T1000 (cell line): ENCODE results near the gene KRT38.

ENCODE experiments used
- DNase-seq: peaks from one replicate; lab custom pipeline; 2025; ENCODE audit warnings: mixed read lengths; lab: John Stamatoyannopoulos, UW

KRT38 gene

DNA sequence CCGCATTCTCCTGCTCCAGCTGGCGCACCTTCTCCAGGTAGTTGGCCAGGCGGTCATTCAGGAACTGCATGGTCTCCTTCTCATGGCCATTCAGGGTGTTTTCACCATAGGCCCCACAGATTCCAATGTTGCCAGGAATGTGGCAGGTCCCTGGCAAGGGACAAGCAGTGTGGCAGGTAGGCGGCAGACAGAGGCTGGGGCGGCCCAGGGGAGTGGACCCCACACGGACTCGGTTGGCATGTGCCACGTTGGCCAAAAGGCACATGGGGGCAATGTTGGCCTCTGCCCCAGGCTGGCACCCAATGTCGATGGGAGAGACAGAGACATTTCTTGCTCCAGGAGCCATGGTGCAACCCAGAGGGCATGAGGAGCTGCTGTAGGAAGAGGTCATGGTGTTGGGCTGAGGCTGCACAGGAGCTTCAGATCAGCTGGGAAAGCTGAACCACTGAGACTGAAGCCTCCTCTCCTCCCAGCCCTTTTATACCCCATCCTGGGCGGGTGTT, at the start of gene KRT38:
Gene KRT38, minus strand, starts transcription at position 453 of the 503 bp plus-strand sequence. Its CDS starts 62 bp downstream, at position 391.
- no peak for DNase-seq

DNA sequence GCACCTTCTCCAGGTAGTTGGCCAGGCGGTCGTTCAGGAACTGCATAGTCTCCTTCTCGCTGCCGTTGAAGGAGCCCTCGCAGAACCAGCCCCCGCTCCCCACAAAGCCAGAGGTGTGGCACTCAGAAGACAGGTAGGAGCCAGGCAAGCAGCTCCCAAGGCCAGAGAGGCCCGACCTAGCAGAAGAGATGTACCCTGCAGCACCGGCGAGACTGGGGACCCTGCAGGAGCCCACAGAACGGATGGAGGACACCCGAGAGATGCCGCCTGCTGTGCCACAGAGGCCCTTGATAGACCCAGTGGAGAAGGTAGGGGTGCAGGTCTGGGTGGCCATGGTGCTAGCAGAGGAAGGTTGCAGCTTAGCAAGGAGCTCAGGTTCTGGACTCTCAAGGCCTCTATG, 48.7 kb upstream of the KRT38 start, which contains the start of gene KRT36:
Gene KRT36, minus strand, starts transcription at position 380 of the 400 bp plus-strand sequence. Its CDS starts 46 bp downstream, at position 334.
- no peak for DNase-seq

DNA sequence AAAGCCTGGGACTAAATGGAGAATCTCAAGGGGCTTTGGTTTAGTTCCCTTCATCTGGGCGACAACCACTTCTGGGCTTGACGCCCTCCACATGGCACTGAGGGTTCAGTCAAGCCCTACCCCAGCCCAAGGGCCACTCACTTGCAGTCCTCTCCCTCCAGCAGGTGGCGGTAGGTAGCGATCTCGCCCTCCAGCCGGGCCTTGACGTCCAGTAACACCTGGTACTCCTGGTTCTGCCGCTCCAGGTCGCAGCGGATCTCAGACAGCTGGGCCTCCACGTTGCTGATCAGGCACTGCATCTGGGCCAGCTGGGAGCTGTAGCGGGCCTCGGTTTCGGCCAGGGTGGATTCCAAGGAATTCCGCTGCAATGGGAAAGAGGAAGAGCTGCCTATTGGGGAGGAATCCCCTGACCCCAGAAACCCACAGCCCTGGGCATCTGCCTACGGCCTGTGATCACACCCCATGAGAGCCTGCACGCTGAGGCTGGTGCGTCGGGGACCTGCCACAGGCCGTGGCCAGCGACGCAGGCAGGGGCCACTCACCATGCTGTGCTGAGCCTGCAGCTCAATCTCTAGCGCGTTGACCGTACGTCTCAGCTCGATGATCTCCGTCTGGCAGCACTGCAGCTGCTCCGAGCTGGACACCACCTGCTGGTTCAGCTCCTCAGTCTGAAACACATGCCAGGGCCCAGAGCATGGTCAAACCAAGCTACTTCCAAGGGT, 46.2 kb upstream of the KRT38 start:
- no peak for DNase-seq

DNA sequence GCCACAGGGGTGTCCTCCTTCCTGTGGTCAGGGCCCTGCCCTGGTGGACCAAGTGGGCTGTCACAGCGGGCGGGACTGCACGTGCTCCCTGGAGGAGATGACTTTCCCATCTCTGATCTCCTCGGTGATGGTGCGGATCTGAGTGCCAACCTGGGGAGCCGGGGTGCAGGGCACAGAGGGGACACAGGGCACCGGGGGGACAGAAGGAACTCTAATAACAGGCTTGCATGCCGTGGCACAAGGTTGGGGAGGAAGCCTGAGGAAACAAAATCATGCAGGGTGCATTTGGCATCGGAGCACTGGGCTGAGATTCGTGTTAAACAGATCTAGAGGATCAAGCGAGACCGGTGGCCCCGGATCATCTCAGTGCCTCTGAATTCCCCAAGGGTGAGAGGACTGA, 45.5 kb upstream of the KRT38 start:
- no peak for DNase-seq

DNA sequence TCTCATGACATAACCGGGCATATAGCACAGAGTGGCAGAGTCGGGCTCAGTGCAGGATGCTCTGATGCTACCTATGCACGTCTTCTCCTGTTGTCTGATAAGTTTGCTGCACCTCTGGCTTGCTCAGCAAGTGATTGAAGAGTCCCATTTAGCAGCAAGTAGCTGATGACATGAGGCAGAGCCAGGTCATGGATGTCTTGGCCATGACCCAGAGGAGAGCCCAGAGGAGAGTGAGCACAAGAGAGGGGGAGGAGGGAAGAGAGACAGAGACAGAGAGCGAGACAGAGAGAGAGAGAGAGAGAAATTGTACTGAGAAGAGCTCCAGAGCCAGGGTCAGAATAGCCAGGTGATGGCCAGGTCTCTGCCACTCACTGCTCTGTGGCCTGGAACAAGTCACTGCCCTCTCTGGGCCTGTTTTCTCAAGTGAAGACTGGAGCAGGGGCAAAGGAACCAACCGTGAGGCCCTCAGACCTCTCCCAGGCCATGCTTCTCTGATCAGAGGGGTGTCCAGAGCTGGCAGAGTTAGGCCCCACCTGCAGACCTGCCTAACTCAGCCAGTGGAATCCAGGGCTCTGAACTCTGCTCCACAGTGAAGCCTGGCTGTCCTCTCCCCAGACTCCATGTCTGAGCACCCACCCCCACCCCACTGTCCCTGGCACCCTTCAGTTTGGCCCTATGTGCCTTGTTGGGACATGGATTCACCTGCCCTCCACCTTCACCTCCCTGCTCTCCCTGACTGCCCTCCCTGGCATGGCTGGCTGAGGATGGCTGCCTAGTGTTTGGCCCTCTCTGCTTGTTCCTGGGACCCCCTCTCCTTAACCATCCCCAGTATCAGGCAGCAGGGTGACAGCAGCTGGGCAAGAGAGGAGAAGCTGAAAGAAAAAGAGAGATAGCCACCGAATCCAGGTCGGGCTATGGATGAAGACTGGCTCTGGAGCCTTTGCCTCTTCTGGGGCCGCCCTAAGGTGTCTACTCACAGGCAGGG, 44.4 kb upstream of the KRT38 start:
- no peak for DNase-seq

DNA sequence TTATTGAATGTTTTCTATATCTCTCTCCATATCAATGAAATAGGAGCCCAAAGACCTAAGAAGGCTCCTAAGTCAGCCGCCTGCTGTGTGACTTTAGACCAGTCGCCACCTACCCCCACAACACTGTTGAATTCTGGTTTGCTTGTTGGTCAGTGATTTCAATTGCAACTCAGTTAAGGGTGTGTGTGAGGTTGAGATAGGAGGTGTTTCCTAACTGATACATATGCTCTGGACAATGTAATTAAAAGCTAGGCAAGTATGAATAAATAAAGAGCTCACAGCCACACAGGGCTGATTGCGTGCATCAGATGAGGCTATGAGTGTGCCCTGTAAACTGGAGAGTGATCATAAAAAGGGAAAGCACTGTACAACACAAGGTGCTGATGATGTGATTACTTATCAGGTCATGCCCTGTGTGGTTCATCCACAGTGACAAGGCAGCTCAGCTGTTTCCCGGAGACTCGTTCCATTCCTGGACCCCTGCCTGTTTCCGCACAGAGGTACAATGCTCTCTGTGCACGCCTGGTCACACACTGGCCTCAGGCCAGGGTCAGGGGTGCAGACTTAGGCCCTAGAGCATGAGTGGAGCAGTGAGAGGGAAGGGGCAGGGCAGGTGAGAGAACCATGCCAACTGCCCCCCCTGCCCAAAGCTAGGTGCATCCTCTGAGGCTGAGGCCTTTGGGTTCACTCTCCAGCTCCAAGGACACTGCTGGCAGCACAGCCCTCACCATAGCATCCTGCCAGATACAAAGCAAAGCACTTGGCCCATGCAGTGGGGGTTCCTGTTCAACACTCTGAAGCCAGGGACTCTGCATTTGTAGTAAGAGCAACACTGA, 43.4 kb upstream of the KRT38 start:
- no peak for DNase-seq

DNA sequence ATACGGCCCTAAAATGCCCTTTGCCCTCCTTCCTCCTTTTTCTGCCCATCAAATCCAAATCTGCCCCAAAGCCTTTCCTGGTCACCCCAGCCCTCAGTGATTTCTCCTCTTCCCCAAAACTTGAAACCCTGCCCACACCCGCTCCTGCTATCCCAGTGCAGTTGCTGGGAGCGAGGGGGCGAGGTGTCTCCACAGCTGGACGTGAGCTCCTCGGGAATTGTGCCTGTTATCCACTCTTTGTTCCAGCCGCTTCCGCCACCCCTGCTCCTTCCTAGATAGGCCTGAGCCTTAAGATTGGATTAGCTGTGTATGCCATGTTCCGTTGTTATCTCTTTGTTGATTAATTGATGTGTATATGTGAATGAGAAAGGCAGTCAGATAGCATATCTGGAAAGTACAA, 42.7 kb upstream of the KRT38 start:
- no peak for DNase-seq

DNA sequence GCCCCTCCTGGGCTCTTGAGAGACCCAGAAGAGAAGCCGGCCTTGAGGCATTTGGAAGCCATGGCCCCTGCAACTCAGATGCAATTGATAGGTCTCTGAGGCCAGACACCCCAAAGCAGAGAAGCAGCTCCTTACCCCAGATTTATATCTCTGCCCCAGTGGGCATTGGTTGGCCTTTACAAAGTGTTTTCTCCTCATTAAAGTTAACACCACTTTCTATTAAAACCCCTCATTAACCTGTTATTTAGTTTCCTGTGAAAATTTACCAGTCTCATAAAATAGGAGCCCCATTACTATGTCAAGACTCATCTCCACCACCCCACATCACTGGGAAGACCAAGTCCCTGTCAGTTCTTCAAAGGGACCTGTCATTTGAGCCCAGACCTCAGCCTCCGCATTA, 40.3 kb upstream of the KRT38 start, which contains the start of gene KRT35:
Gene KRT35, minus strand, starts transcription at position 116 of the 400 bp plus-strand sequence. Its CDS starts 54 bp downstream, at position 62.
- no peak for DNase-seq

DNA sequence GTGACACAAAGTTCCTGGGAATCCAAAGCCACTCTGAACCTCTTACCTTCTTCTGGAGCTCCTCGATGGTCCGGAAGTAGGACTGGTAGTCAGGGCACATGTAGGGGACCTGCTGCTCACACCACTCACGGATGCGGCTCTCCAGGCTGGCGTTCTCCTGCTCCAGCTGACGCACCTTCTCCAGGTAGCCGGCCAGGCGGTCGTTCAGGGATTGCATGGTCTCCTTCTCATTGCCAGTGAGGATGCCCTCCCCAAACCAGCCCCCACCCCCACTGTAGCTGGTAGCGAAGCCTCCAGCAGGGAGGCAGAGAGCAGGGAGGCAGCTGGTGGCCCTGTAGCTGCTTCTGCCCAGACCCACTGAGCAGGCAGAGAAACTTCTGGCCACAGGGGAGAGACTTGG, 39.8 kb upstream of the KRT38 start:
- DNase-seq, result no peak

DNA sequence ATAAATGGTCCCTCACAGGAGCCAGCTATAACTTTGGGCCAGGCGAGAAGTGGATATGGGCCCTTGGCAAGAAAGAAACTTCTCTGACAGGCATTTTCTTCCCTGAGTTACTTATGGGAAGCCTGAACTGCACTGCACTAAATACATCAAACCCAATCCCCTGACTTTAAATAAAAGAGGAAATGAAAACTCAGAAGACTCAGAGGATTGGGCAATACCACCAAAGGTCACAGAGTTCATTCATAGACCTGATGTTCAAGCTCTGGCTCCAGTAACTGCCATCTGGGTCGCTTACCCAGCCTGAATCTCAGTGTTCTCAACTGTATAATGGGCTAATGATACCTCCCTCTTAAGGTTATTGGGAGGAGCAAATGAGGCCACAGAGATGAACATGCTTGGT, 39.4 kb upstream of the KRT38 start:
- DNase-seq, result no peak

DNA sequence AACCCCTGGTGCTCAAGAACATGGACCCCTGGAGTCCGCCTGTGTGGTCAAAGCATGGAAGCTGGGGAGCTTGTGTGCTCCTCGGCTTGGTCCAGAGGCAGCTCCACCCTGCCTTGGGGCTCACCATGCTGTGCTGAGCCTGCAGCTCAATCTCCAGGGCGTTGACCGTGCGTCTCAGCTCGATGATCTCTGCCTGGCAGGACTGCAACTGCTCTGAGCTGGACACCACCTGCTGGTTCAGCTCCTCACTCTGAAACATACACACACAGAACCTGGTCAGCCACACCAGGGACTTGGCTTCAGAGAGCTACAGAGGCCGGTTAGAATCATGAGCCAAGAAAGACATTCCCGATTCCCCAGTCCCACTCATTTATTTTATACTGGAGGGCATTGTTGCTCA, 37.5 kb upstream of the KRT38 start:
- no peak for DNase-seq

DNA sequence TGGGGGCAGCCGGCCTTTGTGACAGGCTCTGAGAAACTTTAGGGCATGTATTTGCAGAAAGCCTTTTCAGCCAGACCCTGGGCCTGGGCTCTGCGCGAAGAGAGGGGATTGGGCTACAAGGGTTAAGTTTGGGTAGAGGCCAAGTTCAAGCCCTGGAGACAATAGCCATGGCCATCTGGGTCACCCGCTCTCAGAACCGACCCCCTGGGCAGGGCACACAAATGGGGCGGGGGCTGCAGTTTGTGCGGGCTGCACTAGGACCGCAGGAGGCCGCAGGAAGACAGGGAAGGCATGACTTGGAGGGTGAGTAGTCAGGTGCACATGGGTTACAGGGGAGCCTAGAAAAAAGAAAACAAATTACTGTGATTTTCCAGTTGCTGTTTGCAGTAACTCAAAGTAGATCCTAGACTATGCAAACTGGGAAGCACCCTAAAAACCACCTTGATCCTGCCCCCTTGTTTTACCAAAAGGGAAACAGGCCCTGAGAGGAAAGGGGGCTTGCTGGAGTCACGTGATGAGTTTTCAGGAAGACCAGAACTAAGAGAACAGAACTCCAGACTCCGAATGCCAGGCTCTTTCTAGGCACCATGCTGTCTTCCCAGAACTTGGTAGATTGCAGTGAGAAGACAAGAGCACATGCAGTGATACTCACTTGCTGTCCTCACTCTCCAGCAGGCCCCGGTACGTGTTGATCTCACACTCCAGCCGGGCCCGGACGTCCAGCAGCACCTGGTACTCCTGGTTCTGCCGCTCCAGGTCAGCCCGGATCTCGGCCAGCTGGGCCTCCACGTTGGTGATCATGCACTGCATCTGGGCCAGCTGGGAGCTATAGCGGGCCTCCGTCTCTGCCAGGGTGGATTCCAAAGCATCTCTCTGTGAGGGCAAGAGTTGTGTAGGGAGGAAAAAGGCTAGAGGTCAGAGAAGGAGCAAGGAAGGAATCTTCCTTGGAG, 36.4 kb upstream of the KRT38 start:
- DNase-seq, result no peak

DNA sequence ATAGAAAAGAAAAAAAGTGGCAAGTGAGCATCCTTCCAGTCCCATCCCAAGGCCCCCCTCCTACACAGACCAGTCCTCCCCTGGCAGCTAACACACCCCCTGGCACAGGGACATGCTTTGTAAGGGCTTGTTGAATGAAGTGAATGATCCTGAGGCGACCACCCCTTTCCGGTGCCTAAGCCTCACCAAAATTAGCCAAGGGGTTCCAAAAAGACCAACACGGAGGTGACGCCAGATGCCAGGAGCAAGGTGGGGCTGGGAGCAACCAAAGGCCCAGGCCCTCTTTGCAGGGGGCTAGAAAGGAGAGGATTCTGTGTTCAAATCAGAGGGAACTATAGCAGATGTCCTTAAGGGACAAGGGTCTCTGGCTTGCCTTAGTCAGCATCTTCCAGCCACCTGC, 34.6 kb upstream of the KRT38 start:
- no peak for DNase-seq

DNA sequence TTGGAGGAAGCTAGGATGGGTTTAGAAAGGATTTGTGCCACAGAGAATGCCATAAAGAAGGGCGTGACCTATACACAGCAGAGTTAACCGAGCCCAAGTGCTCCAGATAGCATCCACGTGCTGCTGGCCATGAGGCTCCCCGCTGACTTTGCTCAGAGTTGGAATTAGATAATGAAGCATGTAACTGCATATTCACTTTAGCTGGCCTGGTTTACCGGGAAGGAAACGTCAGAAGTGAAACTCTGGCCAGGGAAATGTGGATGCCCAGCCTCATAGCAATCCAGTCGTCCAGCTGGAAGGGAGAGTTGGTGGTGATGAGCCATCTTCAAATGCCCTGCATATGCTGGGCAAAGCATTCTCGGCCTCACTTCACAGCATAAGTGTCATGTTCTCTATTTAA, 34.1 kb upstream of the KRT38 start:
- DNase-seq, result no peak

DNA sequence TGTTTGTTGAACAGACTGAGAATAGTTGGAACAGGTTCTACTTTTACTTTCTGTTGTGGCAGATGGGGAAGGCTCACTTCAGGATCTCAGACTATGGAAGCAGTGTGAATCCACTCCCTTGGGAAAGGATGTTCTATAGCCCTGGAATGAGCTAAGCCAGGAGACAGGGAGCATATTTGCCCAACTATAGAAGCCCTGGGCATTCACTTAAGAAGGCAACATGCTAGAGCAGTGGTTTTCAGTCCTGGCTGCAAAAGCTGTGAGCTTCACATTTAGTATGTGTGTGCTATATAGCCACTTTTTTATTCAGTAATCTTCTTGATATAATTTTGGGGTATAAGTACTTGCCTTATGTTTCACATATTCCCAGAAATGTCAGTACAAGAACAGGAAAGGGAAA, 27.6 kb upstream of the KRT38 start:
- no peak for DNase-seq

DNA sequence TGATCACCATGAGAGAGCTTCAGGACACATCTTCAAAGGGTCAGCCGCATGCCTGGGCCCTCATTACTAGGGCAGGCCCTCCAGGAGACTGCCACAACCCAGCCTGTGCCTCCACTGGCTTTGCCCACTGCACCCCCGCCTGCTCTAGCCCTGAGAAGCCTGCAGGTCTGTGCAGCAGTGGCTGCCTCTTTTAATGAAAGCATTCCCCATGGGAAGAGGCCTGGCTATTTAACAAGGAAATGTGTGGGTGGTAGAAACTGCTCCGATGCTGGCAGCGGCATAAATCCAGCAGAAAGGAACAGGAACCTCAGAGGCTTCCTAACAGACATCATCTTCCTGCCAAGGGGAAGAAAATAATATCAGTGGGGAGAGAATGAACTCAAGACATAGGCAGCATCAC, 26.8 kb upstream of the KRT38 start:
- no peak for DNase-seq

DNA sequence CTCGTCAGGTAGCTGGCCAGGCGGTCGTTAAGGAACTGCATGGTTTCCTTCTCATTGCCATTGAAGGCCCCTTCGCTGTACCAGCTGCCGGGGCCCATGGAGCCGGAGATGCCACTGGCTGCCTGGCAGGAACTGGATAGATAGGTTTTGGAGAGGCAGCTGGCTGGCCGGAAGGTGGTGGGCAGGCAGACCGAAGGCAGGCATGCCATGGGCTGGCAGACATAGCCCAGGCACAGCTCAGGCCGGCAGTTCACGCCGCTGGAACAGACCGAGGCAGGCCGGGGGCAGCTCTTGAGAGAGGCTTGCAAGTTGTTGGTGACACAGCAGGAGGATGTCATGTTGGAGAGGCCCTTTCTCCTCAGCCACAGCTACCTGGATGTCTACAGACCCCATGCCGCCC, 26.2 kb upstream of the KRT38 start, which contains the start of gene KRT32:
Gene KRT32, minus strand, starts transcription at position 399 of the 400 bp plus-strand sequence. Its CDS starts 61 bp downstream, at position 338.
- no peak for DNase-seq

DNA sequence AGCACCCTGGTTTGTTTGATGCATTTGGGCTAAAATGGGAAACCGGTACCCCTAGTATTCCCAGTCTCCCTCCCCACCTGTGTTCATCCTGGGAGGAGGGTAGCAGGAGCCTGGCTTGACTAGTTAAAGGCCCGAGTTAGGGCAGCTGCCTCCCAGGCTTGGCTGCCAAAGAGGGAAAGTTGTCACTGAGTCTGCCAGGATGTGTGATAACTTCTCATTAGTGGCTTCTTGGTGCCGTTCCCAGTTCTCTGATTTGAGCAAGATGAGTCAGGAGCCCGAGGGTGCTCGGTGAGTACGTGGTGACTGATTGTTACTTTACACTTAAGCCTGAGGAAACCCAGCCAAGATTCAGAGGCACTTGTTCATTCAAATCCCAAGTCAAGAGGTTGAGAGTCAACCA, 23.9 kb upstream of the KRT38 start:
- peak; percentile 63 for DNase-seq

DNA sequence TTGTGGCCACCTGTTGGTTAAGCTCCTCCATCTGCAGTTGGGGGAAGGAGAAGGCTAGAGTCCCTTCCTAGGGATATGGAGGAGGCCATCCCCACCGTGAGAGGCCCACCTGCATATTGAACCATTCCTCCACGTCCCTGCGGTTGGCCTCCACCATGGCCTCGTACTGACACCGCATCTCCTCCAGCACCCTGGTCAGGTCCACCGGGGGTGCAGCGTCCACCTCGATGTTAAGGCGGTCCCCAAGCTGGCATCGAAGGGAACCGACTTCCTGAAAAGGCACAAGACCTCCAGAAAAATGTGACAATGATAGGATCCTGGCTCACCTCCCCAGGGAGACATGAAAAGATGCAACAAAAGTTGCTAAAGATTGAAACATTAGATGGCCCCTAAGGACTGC, 23.4 kb upstream of the KRT38 start:
- no peak for DNase-seq

DNA sequence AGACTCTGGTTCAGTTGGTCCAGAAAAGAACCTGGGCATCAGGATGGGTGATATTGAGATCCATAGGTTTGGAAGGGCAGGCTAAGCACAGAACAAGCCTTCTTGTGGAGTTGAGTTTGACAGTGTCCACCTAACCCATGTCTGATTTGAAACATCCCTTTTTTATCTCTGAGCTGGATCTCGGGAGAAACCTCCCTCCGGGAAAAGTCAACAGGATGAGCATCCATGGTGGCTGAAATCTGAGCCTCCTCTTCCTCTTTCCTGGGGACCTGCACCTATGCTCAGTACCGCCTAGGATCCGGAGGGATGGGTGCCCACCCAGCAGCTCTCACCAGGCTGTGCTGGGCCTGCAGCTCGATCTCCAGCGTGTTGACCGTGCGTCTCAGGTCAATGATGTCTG, 23.0 kb upstream of the KRT38 start:
- DNase-seq, result no peak
